Hepatocyte (in vitro differentiated cells): Measurements from ENCODE around the gene VPS16.

Experiments
- EZH2 ChIP-seq: fragments of 200-600 bp; sonication (generic); IDR thresholded peaks from 2 replicates; pipeline ENCODE4 v1.6.1; 2016; ENCODE audit warnings: antibody characterized with exemption, mild to moderate bottlenecking, borderline replicate concordance
- EZH2phosphoT487 ChIP-seq: fragments of 200-600 bp; sonication (generic); IDR thresholded peaks from one replicate; pipeline ENCODE4 v1.6.1; 2018; ENCODE audit warnings: antibody characterized with exemption, mild to moderate bottlenecking, low read depth, moderate library complexity; ENCODE audit not compliant: unreplicated experiment, severe bottlenecking
- TF ChIP-seq, protein P1 (sequence below): fragments of 200-600 bp; sonication (generic); IDR thresholded peaks from 2 replicates; pipeline ENCODE4 v1.5.1; 2016; ENCODE audit warnings: antibody characterized with exemption, mild to moderate bottlenecking; ENCODE audit not compliant: poor library complexity

DNA sequence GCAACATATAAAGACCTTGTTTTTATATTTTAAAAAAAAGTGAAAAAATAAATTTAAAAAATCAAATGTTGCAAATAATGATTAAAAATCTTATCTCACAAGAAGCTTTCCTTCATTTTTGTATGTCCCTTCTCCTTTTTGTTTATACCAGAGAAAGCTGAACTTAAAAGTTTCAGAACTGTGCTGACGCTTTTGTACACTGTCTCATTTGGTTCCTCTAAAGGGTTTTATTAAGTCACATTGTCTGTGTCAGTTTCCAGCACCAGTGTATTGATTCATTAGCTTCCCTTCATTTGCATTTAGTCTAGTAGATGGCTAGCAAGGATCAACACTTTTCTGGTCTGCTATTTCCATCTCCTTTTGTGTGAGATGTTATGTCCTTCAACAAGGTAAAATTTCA is 6.8 kb upstream of the VPS16 start:
- TF ChIP-seq EZH2, result no peak
- TF ChIP-seq, protein P1, sequence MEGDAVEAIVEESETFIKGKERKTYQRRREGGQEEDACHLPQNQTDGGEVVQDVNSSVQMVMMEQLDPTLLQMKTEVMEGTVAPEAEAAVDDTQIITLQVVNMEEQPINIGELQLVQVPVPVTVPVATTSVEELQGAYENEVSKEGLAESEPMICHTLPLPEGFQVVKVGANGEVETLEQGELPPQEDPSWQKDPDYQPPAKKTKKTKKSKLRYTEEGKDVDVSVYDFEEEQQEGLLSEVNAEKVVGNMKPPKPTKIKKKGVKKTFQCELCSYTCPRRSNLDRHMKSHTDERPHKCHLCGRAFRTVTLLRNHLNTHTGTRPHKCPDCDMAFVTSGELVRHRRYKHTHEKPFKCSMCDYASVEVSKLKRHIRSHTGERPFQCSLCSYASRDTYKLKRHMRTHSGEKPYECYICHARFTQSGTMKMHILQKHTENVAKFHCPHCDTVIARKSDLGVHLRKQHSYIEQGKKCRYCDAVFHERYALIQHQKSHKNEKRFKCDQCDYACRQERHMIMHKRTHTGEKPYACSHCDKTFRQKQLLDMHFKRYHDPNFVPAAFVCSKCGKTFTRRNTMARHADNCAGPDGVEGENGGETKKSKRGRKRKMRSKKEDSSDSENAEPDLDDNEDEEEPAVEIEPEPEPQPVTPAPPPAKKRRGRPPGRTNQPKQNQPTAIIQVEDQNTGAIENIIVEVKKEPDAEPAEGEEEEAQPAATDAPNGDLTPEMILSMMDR, result no peak
- no peak for TF ChIP-seq EZH2phosphoT487
